DND-41 (cell line): ENCODE measurements around the gene C2CD2.
A peak's percentile ranks its signal among the peaks of the same experiment; 100 is the strongest.

ENCODE experiments used
- ATAC-seq: fragments of 200-7000 bp; cut with Tn5 transposase; 3 replicates; pipeline ENCODE4 v1.9.1; 2021; ENCODE audit warnings: low read depth; ENCODE audit not compliant: insufficient read depth
- DNase-seq: peaks from one replicate; pipeline ENCODE4 v3.0.0-alpha.2; 2020
- H2AFZ ChIP-seq: 2 replicates; pipeline ENCODE4 v1.6.0; 2012; ENCODE audit warnings: low read depth, low read length
- H3K27ac ChIP-seq: 2 replicates; pipeline ENCODE4 v1.5.1; 2012; ENCODE audit warnings: low read length, inconsistent platforms
- H3K27me3 ChIP-seq: fragments of 200-600 bp; sonication (generic); 2 replicates; pipeline ENCODE4 v1.6.0; 2012; ENCODE audit warnings: low read length, mild to moderate bottlenecking, inconsistent platforms; ENCODE audit not compliant: insufficient read depth, poor library complexity
- H3K36me3 ChIP-seq: 2 replicates; pipeline ENCODE4 v1.5.1; 2012; ENCODE audit warnings: low read length, inconsistent platforms; ENCODE audit not compliant: insufficient read depth
- H3K4me1 ChIP-seq: 2 replicates; pipeline ENCODE4 v1.5.1; 2012; ENCODE audit warnings: mild to moderate bottlenecking, low read length; ENCODE audit not compliant: insufficient read depth
- H3K4me2 ChIP-seq: 2 replicates; pipeline ENCODE4 v1.6.0; 2012; ENCODE audit warnings: mild to moderate bottlenecking, moderate library complexity, low read length, inconsistent platforms; ENCODE audit not compliant: insufficient read depth
- H3K4me3 ChIP-seq, 2 experiments: fragments of 200-600 bp in 1 of 2; shearing (Covaris generic) in 1 of 2; 2 replicates each; pipeline ENCODE4 v1.5.1; 2012 to 2016; ENCODE audit warnings: inconsistent platforms in 2 of 2, low read length in 2 of 2, mild to moderate bottlenecking in 2 of 2, low read depth in 1 of 2, moderate library complexity in 1 of 2
- H3K79me2 ChIP-seq: 2 replicates; pipeline ENCODE4 v1.6.0; 2012; ENCODE audit warnings: low read length, inconsistent platforms; ENCODE audit not compliant: insufficient read depth
- H3K9ac ChIP-seq: 2 replicates; pipeline ENCODE4 v1.6.0; 2012; ENCODE audit warnings: low read depth, mild to moderate bottlenecking, inconsistent platforms, low read length, moderate library complexity
- H3K9me3 ChIP-seq: 2 replicates; pipeline ENCODE4 v1.5.1; 2012; ENCODE audit warnings: low read length, moderate library complexity, mild to moderate bottlenecking, inconsistent platforms; ENCODE audit not compliant: insufficient read depth, severe bottlenecking
- H4K20me1 ChIP-seq: 2 replicates; pipeline ENCODE4 v1.6.0; 2012; ENCODE audit warnings: low read length; ENCODE audit not compliant: insufficient read depth
- CTCF ChIP-seq: IDR thresholded peaks from 2 replicates; pipeline ENCODE4 v1.5.1; 2012; ENCODE audit warnings: borderline replicate concordance, low read length, moderate library complexity, mild to moderate bottlenecking; ENCODE audit not compliant: poor library complexity, severe bottlenecking; ENCODE audit errors: extremely low read depth
- EZH2 ChIP-seq: IDR thresholded peaks from 3 replicates; pipeline ENCODE4 v1.6.1; 2012; ENCODE audit warnings: borderline replicate concordance, low read depth, mild to moderate bottlenecking, moderate library complexity, low read length, inconsistent platforms; ENCODE audit not compliant: severe bottlenecking

C2CD2 gene

GRCh38 chr21:41953831-41954653, at the start of gene C2CD2:
C2CD2 (minus strand) TSS chr21:41954018; CDS start chr21:41953648, 370 bp downstream.
- Histone ChIP-seq H3K36me3 (no peaks in the 10 kb centered on the region), H3K4me1 (peaks cover 19% of the 10 kb centered on the region), H3K9me3 (no peaks in the 10 kb centered on the region), H3K4me2 (0 out of 2 replicates have a peak within 1 kb of the TSS, but pooled peaks have one; percentile 36), H3K79me2 (no peaks in the 10 kb centered on the region), H3K27me3 (peaks cover 7% of the 10 kb centered on the region), H3K27ac (no peak within 1 kb of the TSS), H3K4me3 (no peak within 1 kb of the TSS), H4K20me1 (no peaks in the 10 kb centered on the region), H2AFZ (no peak within 1 kb of the TSS), H3K9ac (no peak within 1 kb of the TSS)
- TF ChIP-seq EZH2 = no peak
- TF ChIP-seq CTCF = no peak
- ATAC-seq (peak; percentile 64), DNase-seq (peak; percentile 45)

- no peak overlapping the region for H3K27ac ChIP-seq
- H3K4me3 ChIP-seq = no peak overlapping the region
- peaks cover 46% of the 10 kb centered on the region for H4K20me1 ChIP-seq
- TF ChIP-seq CTCF = no peak
- no peak for TF ChIP-seq EZH2
- H3K79me2 ChIP-seq = peaks cover 93% of the 10 kb centered on the region
- H3K36me3 ChIP-seq = peaks cover 86% of the 10 kb centered on the region
- DNase-seq (no peak), ATAC-seq (no peak)
- H3K4me2 ChIP-seq = no peak overlapping the region
- H3K27me3 ChIP-seq = no peaks in the 10 kb centered on the region
- H2AFZ ChIP-seq = no peak overlapping the region
- no peaks in the 10 kb centered on the region for H3K9me3 ChIP-seq
- H3K4me1 ChIP-seq = peaks cover 16% of the 10 kb centered on the region
- H3K9ac ChIP-seq = no peak overlapping the region
Observed at GRCh38 chr21:42003051-42003461, 49.2 kb upstream of the C2CD2 start.

- no peak overlapping the region for H2AFZ ChIP-seq
- ATAC-seq (no peak), DNase-seq (no peak)
- no peak overlapping the region for H3K27ac ChIP-seq
- peaks cover 90% of the 10 kb centered on the region for H3K79me2 ChIP-seq
- H3K36me3 ChIP-seq = peaks cover 86% of the 10 kb centered on the region
- peaks cover 40% of the 10 kb centered on the region for H4K20me1 ChIP-seq
- peaks cover 3% of the 10 kb centered on the region for H3K9me3 ChIP-seq
- no peak overlapping the region for H3K9ac ChIP-seq
- no peak overlapping the region for H3K4me2 ChIP-seq
- H3K4me3 ChIP-seq = no peak overlapping the region
- no peak for TF ChIP-seq EZH2
- TF ChIP-seq CTCF = no peak
- peaks cover 11% of the 10 kb centered on the region; the same call in 1 of the 2 replicates for H3K4me1 ChIP-seq
- no peaks in the 10 kb centered on the region for H3K27me3 ChIP-seq
Observed at GRCh38 chr21:42002421-42002958, 48.7 kb upstream of the C2CD2 start.
